NK-92 treated with Interleukin-12 subunit alpha and Interleukin-12 subunit beta, amount 100 ng/mL, for 24 hours (cell line): ENCODE measurements around the gene CYP27A1.
A peak's percentile ranks its signal among the peaks of the same experiment; 100 is the strongest.
"Not testable (repeated sequence)": the region's sequence is repeated elsewhere in the genome, so short reads cannot be mapped to it uniquely, and the experiment has no call there.

ENCODE experiments used
- DNase-seq: peaks from one replicate; lab custom pipeline; 2025; lab: John Stamatoyannopoulos, UW

The CYP27A1 gene

DNA sequence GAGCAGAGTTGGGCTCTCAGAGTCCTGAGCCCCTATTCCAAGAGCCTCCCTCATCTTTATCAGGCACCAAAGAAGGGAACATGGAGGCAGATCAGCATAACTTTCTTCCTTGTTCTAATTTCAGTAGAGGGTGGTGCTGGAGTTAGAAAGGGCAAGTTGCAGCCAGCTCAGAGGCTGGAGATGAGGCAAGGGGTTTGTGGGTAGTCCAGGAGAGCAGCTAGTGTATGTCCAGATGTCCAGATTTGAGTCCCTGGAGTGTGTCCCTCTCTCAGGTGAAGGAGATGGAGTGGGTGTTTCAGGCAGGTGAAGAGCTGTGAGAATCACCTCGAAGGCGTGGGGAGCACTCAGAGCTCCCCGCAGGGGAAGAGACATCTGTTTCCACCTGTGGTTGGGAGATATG lies 50.1 kb downstream of the CYP27A1 start:
- DNase-seq, result no peak

DNA sequence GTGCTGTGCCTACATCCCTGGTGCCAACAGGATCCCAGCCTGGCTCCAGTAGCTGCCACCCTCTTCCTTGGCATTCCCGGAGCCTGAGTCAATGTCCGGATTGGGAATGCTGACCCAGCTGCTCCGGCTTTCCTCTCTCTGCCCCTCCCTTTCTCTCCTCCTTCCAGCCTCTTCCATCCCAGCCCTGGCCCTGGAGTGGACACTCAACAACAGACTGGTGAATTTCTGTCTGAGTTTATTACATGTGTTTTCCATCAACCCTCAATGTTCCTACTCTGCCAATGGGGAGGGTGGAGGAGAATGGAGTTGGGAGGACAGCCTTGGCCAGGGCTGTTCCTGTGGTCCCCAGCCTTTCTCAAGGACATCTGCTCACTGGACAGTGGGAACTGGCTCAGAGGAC lies 50.6 kb downstream of the CYP27A1 start:
- DNase-seq, result no peak

DNA sequence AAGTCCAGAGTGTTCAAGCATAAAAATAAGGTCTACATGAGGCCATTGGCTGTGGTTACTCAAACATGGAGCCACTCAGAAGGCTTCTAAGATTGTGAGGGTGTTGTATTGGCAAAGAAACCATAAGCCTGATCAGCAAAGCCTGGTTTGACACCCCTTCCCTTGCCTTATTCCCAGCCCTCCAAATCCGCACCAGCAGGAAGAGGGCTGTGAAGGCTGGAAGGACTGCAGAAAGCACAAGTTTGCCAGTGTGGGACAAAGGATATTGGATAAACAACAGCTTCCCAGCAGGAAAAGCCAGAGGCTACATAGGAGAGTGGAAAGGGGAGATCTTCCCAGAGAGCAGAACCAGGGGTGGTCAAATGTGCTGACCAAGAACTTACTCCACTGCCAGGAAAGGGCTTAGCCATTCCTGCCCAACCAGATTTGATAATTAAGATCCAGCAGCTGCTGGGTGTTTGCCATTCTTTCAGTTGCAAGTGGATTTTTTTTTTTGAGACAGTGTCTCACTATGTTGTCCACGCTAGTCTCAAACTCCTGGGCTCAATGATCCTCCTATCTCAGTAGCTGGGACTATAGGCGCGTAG lies 51.2 kb downstream of the CYP27A1 start:
- DNase-seq, result no peak

DNA sequence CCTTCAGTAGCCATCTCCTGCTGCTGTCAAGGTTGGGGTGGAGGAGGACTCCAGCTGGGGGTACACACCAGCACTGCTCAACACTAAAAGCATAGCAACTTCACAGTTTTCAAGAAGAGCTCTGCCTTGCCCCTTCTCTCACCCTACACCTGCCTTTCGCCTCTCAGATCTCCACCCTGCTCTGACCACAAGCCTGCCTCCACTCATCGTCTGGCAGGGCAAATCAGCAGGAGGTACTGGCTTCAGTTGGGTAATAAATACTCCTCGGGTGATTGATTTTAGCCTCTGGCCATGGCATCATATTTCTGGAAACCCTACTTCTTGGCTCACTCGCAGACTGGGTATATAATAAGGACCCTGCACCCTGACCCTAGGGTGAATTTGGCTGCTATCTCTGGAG lies 52.7 kb downstream of the CYP27A1 start:
- no peak for DNase-seq

DNA sequence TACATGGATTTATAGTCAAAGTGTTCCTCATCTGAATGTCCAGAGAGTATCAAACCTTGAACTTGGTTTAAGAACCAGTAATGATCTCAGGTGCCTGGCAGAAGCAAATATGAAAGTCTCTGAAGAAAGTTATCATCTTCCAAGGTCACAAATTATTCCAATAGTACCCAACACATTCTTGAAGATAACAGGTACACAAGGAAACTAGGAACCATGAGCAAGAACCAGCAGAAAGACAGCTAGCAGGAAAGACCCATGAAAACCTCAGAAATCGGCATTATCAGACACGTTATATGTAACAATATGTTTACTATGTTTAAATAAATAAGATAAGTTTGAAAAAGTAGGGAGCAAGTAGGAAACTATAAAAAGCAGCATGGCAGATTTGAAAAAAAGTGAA lies 55.5 kb downstream of the CYP27A1 start:
- DNase-seq, result no peak

DNA sequence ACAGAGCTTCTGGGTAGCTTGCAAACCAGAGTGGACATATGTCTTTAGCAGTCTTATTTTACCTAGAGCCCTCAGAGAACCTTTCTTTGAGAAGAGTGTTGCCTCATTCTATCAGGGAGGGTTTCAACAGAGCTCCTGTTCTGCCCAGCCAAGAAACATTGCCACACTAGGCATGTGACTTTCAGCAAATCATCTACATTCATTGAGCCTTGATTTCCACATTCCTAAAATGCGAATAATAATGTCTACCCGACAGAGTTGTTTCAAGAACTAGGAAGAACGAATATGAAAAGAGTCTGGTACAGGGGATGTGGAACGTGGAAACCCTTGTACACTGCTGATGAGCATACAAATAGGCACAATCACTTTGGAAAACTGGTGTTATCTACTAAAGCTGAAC lies 57.5 kb downstream of the CYP27A1 start:
- no peak for DNase-seq

DNA sequence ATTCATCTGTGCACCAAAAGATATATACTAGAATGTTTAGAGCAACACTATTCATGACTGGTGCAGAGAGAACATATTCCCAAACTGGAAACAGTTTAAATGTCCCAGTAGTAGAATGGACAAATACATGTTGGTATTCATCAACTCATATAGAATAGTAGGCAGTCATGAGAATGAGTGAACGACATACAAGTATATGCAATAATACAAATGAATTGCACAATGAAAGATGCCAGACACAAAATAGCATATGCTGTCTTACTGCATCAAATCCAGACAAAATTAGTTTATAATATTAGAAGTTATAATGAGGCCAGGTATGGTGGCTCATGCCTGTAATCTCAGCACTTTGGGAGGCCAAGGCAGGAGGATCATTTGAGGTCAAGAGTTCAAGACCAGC lies 57.9 kb downstream of the CYP27A1 start:
- DNase-seq, result no peak

DNA sequence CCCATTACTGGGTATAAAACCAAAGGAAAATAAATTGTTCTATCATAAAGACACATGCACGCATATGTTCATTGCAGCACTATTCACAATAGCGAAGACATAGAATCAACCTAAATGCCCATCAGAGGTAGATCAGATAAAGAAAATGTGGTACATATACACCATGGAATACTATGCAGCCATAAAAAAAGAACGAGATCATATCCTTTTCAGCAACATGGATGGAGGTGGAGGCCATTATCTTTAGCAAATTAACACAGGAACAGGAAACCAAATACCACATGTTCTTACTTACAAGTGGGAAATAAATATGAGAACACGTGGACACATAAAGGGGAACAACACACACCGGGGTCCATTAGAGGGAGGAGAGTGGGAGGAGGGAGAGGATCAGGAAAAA lies 62.4 kb downstream of the CYP27A1 start:
- not testable (repeated sequence) for DNase-seq

DNA sequence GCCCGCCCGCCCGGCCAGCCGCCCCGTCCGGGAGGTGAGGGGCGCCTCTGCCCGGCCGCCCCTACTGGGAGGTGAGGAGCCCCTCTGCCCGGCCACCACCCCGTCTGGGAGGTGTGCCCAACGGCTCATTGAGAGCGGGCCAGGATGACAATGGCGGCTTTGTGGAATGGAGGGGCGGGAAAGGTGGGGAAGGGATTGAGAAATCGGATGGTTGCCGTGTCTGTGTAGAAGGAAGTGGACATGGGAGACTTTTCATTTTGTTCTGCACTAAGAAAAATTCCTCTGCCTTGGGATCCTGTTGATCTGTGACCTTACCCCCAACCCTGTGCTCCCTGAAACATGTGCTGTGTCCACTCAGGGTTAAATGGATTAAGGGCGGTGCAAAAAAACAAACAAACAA lies 65.0 kb downstream of the CYP27A1 start:
- DNase-seq, result not testable (repeated sequence)

DNA sequence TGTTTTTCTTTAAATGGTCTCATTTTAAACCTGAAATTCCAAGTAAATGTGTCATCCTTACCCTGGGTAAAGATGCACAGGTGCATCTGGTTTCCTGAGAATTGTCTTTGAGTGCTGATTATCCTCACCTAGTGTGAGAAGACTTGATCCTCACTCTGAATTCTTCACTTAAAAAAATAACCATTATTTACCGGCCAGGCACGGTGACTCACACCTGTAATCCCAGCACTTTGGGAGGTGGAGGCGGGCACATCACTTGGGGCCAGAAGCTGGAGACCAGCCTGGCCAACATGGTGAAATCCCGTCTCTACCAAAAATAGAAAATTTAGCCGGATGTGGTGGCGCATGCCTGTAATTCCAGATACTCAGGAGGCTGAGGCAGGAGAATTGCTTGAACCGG lies 67.8 kb downstream of the CYP27A1 start:
- no peak for DNase-seq

DNA sequence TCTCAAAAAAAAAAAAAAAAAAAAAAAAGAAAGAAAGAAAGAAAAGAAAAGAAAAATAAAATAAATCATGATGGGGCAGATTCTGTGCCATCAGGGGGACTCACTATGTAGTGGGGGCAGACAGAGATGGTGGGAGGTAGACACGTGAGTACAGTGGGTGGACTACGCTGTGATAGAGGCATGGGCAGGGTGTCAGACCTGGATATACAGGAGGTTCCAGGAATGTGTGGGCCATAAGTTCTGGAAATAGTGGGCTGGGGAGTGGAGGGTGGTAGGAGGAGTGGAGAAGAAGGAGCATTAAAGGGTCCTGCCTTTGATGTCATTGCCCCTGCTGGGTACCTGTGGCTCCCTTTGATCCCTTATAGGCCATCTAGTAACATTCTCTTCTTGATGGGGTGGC lies 68.8 kb downstream of the CYP27A1 start:
- no peak for DNase-seq

DNA sequence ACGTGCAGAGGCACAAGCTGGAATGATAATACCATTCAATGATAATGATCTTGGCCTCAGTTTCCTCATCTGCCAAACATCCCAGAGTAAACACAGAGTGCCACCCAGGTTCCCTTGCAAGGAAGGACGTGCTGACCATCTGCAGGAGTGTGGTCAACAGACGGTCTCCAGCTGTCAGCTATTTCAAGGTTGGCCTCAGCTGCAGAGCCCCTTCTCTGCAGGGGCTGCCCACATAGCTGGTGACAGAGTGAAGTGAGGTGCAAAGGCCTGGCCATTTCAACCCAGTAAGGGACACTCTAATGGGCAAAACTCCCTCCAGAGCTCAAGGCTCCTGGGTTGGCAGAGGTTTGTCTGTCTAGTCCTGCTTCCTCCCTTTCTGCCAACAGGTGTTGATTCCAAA lies 69.3 kb downstream of the CYP27A1 start:
- DNase-seq, result no peak

DNA sequence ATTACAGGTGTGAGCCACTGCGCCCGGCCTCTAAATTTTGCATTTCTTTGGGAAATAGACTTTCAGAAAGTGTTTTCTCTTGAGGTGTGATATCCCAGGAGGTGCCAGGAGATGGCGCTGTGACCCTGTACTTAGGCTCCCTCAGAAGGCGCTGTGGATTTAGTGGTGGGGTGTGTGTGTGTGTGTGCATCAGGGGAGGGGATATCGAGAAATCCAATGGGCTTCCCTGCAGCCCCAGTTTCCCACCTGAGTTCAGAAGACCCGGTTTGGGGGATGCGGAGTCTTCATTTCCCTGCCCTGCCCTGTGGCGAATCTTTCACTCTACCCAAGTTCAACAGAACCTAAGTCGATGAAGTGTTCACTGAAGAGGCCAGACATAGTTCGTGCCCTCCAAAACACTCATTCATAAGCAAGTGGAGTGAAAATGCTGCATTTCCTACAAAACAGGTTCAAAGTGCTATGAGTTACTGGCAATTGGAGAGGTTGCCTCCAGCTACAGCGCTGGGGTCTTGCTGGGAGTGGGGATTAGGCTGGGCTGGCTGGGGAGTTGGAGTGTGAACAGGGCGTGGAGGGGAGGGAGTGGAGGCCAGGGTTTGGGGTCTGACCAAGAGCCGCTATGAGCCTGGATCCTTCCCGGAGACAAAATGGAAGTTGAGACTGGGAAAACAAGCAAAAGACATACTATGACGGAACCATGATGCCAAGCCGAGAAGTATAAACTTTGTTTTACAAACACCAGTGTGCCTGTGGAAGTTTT lies 71.1 kb downstream of the CYP27A1 start:
- DNase-seq, result peak; percentile 11

DNA sequence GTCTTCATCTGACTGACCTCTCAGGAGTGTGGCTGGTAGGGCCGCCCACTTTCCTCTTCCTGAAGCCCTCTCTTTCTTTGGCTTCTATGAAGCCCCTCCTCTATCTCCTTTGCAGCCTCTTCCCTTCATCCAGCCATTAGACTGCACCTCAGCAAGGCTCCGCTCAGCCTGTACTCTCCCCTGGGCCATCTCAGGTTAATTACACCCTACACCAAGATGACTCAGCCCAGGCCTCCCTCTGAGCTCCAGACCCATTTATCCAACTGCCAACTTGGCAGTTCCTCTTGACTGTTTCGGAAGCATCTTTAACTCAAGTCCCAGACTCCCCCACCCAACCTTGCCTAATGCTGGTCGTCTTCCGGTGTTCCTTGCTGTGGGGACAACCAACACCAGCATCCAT lies 71.8 kb downstream of the CYP27A1 start:
- no peak for DNase-seq

DNA sequence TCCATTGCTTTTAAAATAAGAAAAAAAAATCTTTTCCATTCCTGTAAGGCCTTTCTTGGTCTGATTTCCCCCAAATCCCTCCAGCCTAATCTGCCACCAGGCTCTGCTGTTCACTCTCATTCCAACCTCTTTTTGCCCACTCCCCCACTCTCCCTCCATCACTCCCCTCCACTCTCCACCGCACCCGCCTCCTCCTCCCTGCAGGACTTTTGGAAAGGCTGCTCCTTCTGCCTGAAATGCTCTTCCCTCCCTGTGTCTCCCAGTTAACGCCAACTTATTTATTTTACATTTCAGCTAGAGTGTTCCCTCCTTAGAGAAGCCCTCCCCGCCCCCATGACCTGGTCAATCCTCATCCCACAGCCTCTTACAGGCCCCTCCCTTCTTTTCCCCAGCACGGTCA lies 72.9 kb downstream of the CYP27A1 start:
- no peak for DNase-seq

DNA sequence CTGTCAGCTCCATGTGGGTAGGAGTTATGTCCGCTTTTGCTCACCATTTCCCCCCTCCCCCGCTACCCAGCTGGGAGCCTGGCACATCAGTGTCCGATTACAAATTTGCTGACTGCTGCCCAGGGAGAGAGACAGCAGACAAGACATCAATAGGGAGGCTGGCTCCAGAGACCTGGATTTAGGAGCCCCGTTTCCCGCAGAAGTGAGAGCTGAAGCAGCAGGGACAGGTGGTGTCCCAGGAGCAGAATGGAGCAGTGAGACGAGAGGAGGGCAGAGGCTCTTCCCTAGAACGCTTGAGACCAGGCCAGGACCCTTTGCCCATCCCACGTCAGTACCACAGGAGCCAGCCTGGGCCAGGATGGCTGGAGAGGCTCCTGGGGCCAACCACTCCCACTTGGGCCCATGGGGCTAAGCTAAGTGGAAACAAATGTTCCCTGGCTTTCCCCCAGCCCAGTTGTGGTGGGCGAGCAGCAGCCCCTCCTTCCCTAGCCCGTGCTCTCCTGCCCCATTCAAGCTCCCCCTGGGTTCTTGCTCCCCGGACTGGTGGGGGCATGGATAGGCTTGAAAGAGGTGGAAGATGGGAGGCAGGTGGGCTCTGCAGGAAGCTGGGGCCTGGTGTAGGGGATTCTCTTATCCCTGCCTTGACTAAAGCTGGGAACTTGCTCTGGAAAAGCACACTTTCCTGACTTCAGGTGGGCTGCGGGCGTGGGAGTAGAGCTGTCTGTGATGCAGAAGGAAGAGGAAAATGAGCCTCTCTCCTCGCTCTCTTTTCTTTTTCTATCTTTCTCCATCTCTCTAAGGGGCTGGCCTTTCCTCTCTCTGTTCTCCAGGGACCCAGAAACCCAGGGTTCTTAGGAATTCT lies 73.6 kb downstream of the CYP27A1 start:
- no peak for DNase-seq

DNA sequence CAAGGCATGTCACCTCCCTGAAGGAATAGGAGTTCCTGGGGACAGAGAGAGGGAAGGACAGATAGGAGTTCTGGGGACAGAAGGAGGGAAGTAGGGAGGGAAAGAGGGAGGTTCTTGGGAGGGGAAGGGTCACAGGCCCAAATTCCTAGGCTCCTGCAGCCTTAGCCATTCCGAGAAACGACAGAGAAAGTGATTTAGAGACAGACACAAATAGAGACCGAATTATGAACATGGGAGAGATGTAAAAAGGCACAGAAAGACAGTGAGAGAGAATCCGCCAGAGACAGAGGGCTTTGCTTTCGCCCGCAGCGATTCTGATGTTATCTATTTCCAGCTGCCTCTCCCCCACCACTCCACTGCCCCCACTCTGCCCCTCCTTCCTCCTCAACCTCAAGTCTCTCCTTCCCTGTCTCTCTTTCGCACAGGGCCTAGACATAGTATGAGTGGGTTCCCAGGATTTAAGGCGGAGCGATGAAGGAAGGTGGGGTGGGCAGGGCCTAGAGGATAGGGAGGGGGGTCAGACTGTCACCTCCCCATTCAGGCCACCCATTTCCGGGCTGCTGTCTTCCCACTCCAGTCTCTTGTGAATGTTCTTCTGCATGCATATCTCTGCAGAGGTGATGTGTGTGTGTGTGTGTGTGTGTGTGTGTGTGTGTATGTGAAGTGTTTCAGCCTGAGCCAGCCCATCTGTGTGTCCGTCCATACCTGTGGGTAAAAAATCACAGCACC lies 74.4 kb downstream of the CYP27A1 start:
- no peak for DNase-seq

DNA sequence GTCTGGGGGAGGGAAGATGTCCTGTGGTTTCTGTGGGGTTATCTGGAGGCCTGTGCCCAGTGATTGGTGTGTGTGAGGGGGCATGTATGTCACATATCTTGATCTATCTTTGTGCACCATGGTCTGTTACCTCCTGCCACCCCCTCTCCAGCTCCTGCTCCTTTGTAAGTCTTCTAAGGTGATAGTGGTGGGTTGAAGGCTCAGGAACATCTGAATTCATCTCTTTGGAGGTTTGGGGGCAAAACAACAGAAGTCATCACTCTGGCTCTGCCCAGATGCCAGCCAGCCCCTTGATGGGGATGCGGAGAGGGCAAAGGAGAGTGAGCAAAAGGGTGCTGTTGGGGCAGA lies 74.9 kb downstream of the CYP27A1 start:
- no peak for DNase-seq

DNA sequence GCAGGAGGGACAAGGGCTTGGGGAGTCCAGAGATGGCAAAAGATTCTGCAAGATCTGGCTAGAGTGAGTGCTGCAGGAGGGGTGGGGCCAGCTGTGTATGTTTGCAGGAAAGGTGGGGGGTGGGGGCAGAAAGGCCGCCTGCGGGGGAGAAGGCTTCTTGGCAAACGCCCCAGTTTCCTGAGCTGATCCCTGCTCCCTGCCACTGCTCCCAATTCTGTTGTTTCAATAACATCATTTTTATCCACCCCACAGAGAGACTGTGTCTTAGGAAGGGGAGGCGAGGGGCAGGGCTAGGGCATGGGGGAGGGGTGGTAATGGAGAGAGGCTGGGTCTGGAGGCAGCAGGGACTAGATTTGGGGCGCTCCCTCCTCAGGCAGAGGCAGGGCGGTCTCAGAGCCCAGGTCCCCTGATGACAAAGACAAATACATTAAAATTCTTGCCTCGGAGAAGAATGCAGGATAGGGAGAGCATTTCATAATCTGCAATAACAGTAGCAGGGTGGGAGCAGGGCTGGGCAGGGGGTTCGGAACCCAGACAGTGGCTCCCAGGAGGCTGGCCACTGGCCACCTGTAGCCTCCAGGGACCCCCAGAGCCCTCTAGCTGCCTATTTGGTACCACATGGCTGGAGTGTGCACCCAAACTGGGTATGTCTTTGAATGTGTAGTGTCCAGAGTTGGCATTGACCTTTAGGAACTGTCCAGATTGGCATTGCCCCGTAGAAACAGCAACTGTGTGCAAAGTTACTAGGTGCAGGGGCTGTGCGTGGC lies 75.6 kb downstream of the CYP27A1 start:
- no peak for DNase-seq

DNA sequence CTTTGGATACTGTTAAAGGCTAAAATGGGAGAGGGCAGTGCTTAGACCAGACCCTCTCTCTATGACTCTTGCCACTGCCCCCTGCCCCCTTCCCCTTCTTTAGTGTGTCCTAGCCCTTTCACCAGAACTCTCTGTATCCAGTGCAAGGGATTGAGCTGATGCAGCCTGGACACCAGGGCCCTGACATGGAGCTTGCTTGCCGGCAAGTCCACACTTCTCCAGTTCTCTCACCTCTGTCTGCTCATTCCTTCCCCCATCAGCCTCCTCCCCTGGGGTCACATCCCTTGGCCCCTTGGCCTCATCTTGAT lies 76.1 kb downstream of the CYP27A1 start:
- DNase-seq, result no peak

DNA sequence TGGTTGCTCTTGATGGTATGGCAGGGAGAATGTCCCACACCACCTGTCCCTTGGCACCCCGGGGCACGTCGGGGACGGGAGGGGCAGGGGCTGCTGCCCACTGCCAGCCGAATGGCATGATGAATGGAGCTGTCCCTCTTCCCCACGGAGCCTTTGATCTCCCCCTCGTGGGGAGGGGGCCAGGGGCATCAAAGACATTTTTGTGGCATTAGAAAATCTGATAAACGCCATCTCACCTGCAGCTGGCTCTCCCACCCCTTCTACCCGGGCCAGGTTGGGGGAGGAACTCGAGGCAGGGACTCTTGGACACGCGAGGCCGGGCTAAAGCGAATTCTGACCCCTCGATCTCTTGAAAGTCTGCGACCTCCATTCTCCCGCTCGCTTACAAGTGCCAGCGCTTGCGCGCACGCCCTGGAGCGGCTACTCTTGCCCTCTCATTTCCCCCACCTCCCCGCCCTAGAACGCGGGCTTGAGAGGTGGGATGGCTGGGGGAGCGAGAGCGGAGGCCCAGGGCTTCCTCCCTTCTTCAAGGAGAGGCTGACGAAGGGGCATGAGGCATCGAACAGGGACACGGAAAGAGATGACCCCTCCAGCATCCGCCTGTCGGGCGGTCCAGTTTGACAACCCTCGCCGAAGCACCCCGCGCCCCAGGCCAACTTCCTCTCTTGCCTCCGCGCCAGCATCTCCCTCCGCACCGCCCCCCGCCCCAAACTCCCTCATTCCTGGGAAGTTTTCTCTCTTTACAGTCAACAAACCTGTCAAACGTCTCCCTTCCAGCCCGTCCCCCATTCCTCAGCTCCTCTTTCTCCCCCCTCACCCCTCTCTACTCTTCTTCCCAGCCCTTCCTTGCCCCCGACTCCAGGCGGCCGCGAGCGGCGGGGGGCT lies 77.0 kb downstream of the CYP27A1 start:
- DNase-seq, result no peak
